HG02885 (cell line): ENCODE measurements around the gene LAMC3.
"Not testable (repeated sequence)": the region's sequence is repeated elsewhere in the genome, so short reads cannot be mapped to it uniquely, and the experiment has no call there.

Source experiments
- ATAC-seq: cut with Tn5 transposase; IDR thresholded peaks from one replicate; pipeline ENCODE4 v1.9.1; 2021; ENCODE audit warnings: mild to moderate bottlenecking; ENCODE audit not compliant: unreplicated experiment, poor library complexity

Gene LAMC3

DNA sequence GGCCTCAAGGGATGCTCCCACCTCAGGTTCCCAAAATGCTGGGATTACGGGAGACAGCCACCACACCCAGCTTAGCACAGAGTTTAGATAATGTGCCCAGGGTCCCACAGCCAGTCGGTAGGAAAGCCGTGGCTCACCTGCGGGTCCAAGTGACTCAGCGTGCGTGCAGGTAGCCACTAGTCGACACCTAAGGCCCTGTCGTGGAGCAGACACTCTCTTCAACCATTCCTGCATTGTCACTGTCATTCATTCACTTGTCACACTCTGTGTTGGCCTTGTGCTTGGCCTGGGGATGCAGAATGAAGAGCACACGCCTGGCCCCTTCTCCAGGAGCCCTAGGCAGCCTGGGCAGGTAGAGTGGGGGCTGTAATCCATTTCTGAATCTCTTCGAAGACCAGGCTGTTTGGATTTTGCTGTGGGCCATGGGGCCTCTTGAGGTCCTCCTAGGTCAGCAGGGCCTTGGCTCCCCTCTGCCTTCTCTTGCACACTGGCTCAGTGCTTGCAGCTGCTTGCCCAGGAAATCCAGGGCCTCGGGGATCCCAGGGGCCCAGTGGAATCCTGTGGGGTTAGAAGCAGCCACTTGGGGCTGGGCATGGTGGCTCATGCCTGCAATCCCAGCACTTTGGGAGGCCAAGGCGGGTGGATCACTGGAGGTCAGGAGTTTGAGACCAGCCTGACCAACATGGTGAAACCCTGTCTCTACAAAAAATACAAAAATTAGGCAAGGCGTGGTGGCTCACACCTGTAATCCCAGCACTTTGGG lies 81.2 kb downstream of the LAMC3 start:
- ATAC-seq = no peak

DNA sequence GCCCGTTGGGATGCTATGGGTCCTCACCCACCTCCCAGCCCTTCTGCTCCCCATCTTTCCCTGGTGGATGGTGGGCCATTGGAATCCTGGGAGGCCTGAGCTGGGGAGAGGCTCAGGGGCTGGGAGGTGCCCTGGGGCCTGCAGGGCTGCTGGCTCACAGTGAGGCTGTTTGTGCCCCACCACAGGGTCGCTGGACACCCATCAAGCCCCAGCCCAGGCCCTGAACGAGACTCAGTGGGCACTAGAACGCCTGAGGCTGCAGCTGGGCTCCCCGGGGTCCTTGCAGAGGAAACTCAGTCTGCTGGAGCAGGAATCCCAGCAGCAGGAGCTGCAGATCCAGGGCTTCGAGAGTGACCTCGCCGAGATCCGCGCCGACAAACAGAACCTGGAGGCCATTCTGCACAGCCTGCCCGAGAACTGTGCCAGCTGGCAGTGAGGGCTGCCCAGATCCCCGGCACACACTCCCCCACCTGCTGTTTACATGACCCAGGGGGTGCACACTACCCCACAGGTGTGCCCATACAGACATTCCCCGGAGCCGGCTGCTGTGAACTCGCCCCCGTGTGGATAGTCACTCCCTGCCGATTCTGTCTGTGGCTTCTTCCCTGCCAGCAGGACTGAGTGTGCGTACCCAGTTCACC lies 82.5 kb downstream of the LAMC3 start:
- no peak for ATAC-seq

DNA sequence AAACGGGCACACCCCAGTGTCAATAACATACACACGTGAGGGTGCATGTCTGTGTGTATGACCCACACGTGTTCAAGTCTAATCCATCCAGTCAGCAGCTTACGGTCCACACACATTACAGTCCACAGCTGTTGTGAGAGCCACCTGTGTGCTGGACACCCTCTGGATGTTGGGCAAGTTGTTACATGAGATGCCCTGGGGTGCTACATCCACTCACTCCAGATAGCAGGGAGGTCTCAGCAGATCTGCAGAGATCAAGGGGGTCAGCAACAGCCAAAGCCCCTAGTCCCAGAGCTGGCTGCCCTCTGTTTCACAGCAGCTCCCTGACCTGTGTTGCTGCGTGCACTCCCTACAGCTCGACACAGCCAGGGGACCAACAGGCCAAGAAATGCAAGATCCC lies 83.1 kb downstream of the LAMC3 start:
- ATAC-seq = no peak

DNA sequence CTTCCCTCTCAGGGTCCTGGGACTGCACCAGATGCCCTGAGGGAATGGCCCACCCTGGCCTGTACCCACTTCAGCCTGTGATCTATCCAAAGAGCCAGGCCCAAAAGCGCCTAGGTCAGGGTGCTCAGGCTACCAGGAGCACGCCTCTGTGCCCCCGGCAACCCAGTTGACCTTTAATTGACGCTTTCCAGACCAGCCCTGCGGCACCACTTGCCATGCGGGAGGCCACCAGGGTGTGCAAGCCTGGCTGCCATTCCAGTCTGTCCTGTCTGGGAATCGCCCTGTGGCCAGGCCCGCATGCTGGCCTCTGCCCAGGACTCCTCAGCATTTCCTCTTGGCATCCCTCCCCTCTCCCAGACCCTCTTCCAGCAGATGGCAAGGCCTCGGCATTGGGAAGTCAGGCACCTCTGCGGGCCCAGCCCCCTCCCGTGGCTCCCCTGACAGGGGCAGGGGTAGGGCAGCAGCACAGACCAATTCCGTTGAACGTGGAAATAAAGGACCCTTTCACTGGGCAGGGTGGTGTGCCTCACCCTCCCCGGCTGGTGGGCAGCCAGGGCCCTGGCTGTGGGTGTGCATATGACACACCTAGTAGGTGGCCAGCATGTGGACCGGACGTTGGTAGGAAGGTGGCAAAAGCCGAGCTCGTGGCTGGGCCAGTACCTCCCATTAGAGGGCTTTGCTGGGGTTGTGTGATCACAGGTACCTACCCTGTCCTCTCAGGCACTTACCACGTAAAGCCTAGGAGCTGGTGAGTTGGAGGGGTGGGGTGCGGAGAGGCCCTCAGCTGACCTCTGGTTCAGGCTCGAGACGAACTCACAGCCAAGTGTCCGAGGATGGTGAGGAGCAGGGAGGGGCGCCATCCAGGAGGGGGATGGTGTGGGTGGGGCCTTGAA lies 83.8 kb downstream of the LAMC3 start:
- ATAC-seq = no peak

DNA sequence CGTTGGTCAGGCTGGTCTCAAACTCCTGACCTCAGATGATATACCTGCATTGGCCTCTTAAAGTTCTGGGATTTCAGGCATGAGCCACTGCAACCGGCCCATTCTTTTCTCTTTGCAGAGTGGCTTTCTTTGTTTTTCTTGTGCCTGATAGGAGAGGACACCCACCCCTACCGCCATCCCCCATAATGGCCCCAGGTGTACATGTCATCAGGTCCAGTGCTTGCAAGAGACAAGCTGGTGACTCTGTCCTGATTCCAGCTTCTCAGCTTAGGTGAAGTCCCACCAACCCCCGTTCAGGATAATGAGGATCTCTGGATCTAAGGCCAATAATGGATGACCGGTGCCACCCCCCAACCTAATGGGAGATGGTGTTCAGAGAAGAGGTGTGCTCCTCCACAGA lies 85.0 kb downstream of the LAMC3 start:
- ATAC-seq = no peak

DNA sequence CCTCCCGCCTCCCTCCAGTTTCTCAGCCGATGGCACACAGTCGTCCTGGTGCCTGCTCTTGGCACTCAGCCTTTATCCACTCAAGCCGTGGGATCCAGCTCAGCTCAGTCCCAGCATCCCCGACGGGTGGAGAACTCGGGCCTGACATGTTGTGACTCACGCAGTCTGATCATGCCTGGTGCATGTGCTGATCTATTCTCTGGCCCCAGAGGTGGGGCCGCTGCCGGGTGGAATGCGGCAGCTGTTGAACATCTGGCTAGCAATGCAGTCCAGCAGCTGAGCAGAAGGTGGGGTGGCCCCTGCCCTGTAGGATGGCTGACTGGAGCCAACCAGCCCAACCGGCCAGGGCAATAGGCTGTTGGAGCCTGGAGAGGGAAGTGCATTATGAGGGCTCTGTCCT lies 85.6 kb downstream of the LAMC3 start:
- ATAC-seq = no peak

DNA sequence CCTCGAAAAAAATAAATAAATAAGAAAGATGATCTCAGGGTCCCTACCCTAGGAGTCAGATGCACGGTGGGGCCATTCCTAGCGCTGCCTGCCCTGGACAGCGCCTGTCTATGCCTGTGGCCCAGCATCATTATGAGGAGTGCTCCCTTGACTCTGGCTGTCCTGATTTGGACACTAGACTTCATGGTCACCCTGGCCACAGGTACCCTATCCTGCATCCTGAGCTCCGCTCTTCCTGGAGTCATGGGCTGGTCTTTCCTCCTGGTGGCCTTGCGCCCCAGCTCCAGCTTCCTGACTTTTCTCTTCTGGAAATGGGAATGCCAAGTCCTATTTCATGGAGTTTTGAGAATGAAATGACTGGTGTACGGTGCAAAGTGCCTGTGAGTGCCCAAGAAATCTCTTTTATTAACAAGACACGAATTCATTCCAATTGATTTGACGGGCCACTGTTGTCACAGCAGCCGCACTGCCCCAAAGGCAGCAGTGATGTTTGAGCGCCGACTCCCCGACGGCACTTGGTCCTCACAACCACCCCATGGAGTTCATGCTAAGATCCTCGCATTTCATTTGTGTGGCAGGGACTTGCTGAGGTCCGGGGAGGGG lies 86.8 kb downstream of the LAMC3 start:
- no peak for ATAC-seq

DNA sequence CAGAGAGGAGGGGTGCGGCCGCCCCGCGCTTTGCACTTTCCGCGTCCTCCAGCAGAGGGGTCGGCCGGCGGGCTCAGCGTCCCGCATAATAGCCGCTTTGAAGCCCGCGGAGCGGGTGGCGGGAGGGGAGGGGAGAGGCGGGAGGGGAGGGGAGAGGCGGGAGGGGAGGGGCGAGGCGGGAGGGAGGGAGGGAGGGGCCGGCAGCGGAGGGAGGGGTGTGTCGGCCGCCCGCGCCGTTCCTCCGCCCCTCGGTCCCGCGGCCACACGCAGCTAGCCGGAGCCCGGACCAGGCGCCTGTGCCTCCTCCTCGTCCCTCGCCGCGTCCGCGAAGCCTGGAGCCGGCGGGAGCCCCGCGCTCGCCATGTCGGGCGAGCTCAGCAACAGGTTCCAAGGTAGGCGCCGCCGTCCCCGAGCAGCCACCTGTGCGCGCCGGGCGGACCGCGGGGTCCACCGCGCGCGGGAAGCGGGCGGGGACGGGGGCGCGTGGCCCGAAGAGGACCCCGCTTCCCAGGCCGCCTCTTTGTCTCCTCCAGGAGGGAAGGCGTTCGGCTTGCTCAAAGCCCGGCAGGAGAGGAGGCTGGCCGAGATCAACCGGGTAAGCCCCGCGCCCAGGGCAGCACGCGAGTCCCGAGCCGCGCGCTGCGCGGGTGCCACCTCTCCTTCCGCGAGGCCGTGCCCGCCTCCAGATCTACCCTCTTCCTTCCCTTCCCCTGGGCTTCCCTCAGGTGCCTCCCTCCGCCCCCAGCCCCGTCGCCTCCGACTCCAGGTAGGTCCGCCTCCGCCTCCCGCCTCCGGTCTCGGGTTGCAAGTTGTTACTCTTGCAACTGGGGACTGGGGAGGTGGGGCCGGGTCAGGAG lies 87.5 kb downstream of the LAMC3 start, which contains the start of gene AIF1L:
Gene AIF1L (plus strand): TSS at position 263 of the 857 bp plus-strand sequence. CDS start 99 bp downstream, at position 362.
- ATAC-seq = no peak

DNA sequence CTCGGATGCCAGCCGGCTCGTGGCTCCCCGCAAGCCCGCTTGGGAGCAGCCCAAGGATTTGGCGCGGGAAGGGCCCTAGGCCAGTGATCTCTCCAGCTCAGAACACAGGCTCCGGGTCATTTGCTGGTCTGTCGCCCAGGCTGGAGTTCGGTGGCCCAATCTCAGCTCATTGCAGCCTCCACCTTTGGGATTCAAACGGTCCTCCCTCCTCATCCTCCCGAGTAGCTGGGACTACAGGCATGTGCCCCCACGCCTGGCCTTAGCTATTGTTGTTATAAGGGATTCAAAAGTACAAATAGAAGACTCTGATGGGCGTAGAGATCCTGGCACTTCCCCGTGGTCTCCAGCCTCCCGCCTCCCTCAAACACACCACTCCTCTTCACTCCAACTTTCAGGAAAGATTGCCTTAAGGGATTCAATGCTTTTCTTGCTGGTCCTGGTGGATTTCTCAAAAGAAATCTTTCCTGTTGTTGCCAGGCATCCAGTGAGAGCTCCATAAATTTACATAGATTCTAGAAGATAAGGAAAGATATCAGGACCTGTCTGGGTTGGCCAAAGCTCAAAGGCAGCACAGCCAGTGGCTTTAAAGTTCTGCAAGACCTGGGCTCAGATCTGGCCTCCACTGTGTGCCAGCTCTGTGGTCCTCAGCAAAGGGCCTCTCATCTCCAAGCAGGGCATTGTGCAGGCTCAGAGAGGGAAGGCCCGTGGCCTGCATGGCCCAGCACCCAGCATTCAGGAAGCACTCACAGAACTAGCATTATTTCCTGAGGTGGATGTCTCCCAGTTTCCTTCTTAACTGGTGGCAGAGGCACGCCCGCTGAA lies 88.4 kb downstream of the LAMC3 start:
- no peak for ATAC-seq

DNA sequence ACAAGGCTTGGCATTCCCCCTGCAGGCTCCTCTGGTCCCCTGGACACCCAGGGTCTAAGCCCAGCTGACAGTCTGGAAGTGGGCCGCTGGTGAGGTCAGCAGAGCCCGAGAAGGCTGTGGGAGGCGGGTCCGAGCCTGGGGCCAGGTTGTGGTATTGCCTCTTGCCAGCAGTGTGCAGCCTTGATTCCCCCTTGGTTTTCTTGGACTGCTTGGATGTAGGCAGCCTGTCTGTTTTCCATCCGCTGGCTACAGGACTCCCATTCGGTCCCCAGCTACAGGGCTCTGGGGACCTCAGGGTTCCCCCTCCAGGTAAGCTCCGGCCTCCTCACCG lies 88.9 kb downstream of the LAMC3 start:
- no peak for ATAC-seq

DNA sequence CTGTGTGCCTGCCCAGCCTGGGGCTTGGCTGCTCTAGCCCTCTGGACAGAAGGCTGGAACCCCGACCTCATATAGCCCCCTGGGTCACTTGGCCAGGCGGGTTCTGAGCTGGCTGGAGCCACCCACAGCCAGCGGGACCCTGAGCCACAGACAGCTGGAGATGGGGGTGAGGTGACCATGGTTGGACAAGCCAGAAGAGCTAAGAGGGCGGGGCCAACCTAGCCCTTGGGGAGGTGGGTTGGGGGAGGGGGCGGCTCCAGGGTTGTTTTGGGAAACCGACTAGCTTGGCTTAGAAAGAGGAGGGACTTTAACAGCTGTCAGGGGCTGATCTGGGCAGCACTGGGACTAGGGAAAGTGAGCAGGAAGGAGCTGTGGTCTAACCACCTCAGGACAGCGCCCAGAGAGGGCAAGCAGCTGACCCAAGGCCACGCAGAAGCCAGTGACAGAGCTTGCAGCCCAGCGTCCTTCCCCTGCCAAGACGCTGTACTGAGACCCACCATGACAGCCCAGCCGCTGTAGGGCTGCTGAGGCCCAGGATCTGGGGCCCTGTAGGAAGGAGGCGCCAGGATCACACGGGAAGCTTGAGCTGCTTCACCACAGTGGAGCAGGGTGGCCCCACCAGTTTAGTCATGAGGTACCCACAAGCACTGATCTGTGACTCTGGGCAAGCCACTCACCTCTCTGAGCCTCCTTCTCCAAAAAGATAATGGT lies 89.6 kb downstream of the LAMC3 start:
- ATAC-seq = no peak

DNA sequence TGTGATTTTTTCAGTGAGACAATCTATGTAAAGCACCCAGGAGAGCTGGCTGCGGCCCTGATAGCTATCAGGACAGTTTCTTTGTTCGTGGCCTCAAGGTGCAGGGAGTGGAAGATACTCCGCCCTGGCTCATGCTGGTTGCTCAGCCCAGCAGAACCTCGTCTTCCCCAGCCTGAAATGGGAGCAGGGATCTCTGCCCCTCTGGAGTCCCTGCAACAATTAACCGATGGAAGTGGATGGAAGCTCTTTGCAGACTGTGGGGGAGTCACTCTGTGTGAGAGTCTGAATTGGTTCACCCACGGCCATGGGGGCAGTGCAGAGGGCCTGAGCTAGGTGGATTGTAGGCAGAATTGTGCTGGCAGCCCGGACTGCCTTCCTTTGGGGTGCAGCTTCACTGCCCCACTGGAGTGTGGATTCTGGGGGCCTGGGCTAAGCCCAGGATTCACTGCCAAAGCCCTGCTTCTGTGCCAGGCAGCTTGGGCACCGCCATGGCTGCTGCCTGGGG lies 90.2 kb downstream of the LAMC3 start:
- ATAC-seq = no peak

DNA sequence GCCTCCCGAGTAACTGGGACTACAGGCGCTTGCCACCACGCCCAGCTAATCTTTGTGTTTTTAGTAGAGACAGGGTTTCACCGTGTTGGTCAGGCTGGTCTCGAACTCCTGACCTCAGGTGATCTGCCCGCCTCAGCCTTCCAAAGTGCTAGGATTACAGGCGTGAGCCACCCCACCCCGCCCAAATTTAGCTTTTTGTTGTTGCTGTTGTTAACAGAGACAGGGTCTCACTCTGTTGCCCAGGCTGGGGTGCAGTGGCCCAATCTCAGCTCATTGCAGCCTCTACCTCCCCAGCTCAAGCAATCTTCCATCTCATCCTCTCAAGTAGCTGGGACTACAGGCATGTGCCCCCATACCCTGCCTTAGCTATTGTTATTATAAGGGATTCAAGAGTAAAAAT lies 90.9 kb downstream of the LAMC3 start:
- not testable (repeated sequence) for ATAC-seq

DNA sequence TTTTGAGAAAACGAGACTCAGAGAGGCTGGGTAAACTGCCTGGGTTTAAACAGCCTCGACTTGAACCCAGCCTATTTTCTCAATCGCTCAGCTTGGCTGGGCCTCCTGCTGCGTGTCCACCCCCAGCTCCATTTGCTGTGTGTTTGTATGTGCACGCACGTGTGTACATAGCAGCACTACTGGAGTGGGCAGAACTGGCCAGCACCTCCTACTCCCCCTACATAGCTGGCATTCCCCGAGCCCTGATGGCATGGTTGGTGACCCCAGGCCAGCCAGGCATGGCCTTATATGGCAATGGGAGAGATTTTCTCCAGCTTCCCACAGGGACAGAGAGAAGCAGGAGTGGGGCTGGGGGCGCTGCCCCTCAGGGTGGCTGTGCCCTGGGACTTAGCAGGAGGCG lies 91.5 kb downstream of the LAMC3 start:
- no peak for ATAC-seq

DNA sequence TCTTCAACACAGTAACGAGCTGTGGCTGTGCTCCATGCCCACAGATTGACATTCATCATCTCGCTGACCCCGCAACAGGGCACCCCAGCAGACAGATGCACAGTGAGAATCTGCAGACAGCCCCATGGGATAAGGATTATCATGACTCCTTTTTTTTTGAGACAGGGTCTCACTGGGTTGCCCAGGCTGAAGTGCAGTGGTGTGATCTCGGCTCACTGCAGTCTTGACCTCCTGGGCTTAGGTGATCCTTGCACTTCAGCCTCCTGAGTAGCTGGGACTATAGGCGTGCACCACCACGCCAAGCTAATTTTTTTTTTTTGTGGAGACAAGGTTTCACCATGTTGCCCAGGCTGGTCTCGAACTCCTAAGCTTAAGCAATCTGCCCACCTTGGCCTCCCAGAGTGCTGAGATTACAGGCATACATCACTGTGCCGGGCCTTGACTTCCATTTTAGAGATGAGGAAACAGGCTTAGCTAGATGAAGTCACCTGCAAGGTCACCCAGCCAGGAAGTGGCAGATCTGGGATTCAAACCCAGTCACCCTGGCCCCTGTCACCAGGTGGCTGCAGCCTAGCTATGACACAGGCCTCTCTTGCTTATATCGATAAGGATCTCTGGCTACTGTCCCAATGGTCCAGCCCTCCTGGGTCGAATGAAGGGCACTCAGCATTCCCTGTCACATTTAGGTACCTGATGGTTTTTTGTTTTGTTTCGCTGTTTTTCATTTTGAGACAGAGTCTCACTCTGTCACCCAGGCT lies 92.4 kb downstream of the LAMC3 start:
- no peak for ATAC-seq

DNA sequence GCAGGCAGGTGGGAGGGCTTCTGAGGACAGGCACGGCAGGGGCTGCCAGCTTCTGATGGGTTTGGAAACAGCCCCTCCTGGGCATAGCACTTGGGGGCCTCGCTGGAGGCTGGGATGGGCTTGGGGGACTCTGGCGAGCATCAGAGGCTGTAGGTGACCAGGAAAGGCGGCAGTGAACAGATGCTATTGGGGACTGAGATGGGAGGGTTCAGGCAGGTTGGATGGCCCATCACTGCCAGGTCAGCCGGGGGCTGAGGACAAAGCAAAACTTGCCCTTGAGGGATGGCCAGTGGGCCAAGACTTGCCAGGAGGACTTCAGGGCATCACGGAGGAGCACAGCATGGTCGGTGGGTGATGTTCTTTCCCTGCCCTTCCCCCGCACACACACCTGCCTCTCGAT lies 94.0 kb downstream of the LAMC3 start:
- ATAC-seq = no peak

DNA sequence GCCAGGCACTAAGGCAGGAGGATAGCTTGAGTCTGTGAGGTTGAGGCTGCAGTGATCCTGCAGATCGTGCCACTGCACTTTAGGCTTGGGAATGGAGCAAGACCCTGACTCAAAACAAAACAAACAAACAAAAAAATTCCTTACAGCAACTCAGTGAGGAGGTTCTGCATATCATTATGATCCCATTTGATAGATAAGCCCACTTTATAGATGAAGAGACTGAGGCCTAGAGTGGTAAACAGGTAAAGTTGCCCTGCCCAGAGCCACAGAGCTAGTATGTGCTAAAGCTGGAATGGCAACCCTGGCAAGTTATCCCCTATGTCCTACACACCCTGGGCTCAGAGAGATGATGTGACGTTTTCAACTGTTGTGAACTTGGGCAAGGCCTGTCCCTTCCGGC lies 94.6 kb downstream of the LAMC3 start:
- ATAC-seq = no peak
